Cardiac muscle cell (in vitro differentiated cells and primary cell): ENCODE results near the gene IRF4. TPM values are rescaled to one million over a fixed set of nuclear protein-coding genes. Genes with fewer than 3 reads are reported as not detected.

Experiments used
- DNase-seq, 2 donors: peaks; one replicate each; pipeline versions ENCODE4 v3.0.0 to v3.0.0-alpha.2; 2010 to 2017; ENCODE audit warnings: low read depth in 1 of 2, low spot score in 1 of 2
- H3K27ac ChIP-seq: fragments of 200-600 bp; sonication (generic); 2 replicates; pipeline ENCODE4 v1.5.1; 2016
- H3K27me3 ChIP-seq: fragments of 200-600 bp; sonication (generic); 2 replicates; pipeline ENCODE4 v1.6.0; 2016; ENCODE audit warnings: control low read depth
- H3K36me3 ChIP-seq: fragments of 200-600 bp; sonication (generic); 2 replicates; pipeline ENCODE4 v1.5.1; 2016; ENCODE audit warnings: control low read depth
- H3K4me1 ChIP-seq: fragments of 200-600 bp; sonication (generic); 2 replicates; pipeline ENCODE4 v1.8.1; 2017; ENCODE audit warnings: low read depth, mild to moderate bottlenecking, mixed run types
- H3K4me3 ChIP-seq: fragments of 200-600 bp; sonication (generic); 2 replicates; pipeline ENCODE4 v1.5.1; 2016; ENCODE audit warnings: mild to moderate bottlenecking
- H3K9me3 ChIP-seq: fragments of 200-600 bp; sonication (generic); 2 replicates; pipeline ENCODE4 v1.5.1; 2017; ENCODE audit warnings: low read depth, mild to moderate bottlenecking, control low read depth
- polyA plus RNA-seq: library from polyadenylated mRNA; unstranded; fragments of >200 nt; fragmentation: Nextera tagmentation; extraction: Ambion mirVana; gene quantifications from 2 replicates; pipeline ENCODE4 v1.2.1, GENCODE V29; 2016
- total RNA-seq: library from RNA; depleted of rRNA; stranded (reverse); fragments of >200 nt; gene quantifications from 2 replicates; pipeline ENCODE4 v1.2.3, GENCODE V29; 2016
- TF ChIP-seq, protein P1 (sequence below): IDR thresholded peaks from 2 replicates; pipeline ENCODE4 v1.5.1; 2012; ENCODE audit warnings: low read depth, mild to moderate bottlenecking, low read length

The IRF4 gene
- total and polyA plus RNA-seq, 2 experiments from 2014 or later: not detected

DNA sequence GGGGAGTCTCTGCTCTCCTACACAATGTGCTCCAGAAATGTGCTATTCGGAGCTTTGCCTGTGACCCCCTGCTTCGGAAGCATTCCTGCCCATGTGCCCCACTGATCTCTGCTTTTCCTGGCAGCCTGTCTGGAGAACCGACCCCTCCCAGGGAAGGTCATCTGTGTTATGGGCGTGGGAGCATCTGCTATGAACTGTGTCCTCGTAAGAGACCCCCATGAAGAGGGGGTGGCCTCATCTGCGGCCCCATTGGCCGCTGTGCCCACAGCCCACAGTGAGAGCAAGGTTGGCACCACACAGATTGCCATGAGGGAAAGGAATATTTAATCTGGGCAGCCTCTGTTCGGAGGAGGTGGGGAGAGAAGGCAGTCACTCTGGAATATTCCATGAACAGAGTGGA is 32.7 kb upstream of the IRF4 start:
- no peaks in the 10 kb centered on the region for H3K36me3 ChIP-seq
- H3K27ac ChIP-seq: no peak overlapping the region
- TF ChIP-seq, protein P1, sequence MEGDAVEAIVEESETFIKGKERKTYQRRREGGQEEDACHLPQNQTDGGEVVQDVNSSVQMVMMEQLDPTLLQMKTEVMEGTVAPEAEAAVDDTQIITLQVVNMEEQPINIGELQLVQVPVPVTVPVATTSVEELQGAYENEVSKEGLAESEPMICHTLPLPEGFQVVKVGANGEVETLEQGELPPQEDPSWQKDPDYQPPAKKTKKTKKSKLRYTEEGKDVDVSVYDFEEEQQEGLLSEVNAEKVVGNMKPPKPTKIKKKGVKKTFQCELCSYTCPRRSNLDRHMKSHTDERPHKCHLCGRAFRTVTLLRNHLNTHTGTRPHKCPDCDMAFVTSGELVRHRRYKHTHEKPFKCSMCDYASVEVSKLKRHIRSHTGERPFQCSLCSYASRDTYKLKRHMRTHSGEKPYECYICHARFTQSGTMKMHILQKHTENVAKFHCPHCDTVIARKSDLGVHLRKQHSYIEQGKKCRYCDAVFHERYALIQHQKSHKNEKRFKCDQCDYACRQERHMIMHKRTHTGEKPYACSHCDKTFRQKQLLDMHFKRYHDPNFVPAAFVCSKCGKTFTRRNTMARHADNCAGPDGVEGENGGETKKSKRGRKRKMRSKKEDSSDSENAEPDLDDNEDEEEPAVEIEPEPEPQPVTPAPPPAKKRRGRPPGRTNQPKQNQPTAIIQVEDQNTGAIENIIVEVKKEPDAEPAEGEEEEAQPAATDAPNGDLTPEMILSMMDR: no peak
- H3K9me3 ChIP-seq: peaks cover 3% of the 10 kb centered on the region
- no peaks in the 10 kb centered on the region for H3K4me1 ChIP-seq
- DNase-seq: no peak
- H3K4me3 ChIP-seq: no peak overlapping the region
- no peaks in the 10 kb centered on the region for H3K27me3 ChIP-seq

- Histone ChIP-seq H3K9me3 (peaks cover 3% of the 10 kb centered on the region), H3K4me3 (no peak overlapping the region)
- no peak for DNase-seq
Measured at GRCh38 chr6:359261-360035, 32.1 kb upstream of the IRF4 start.

GRCh38 chr6:360349-360748 is 31.2 kb upstream of the IRF4 start:
- Histone ChIP-seq H3K27ac (no peak overlapping the region), H3K27me3 (no peaks in the 10 kb centered on the region), H3K36me3 (no peaks in the 10 kb centered on the region), H3K4me1 (no peaks in the 10 kb centered on the region), H3K9me3 (peaks cover 3% of the 10 kb centered on the region), H3K4me3 (no peak overlapping the region)
- TF ChIP-seq, protein P1: no peak
- no peak for DNase-seq

More at GRCh38 chr6:359261-360035, 32.1 kb upstream of the IRF4 start:
- H3K4me1 ChIP-seq: no peaks in the 10 kb centered on the region
- H3K36me3 ChIP-seq: no peaks in the 10 kb centered on the region
- TF ChIP-seq, protein P1: no peak
- no peaks in the 10 kb centered on the region for H3K27me3 ChIP-seq
- no peak overlapping the region for H3K27ac ChIP-seq

DNA sequence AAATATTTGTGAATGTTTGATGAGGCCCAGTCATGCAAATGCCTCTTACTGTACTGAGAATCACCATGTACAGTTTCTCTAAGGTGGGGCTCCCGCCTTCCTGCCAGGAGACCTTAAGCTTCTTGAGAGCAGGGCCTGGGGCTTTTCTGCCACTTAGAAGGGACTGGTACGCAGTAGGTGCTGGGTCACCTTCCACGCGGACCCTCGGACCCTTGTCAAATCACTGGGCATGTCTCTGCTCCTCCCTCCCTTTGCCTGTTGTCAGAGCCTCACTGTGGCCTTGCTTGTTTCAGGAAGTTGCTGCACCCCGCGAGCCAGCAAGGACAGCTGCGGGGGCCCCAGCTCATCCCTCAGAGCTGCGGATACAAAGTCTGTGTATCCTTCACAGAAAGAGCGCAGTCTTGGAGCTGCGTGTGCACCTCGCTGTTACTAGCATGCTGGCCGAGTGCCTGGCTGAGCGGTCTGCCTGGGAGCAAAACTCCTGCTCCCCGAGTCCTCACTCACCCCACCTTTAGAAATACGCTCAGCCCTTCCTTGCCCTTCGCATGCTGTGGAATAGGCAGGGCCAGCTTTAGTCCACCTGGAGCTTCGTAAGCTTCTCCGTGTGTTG is 30.7 kb upstream of the IRF4 start:
- no peak overlapping the region for H3K27ac ChIP-seq
- DNase-seq: no peak
- no peaks in the 10 kb centered on the region for H3K27me3 ChIP-seq
- TF ChIP-seq, protein P1: no peak
- no peaks in the 10 kb centered on the region for H3K4me1 ChIP-seq
- no peak overlapping the region for H3K4me3 ChIP-seq
- no peaks in the 10 kb centered on the region for H3K36me3 ChIP-seq
- peaks cover 3% of the 10 kb centered on the region for H3K9me3 ChIP-seq

GRCh38 chr6:361411-362132 is 30.0 kb upstream of the IRF4 start:
- no peak for DNase-seq

More at GRCh38 chr6:361411-362132, 30.0 kb upstream of the IRF4 start:
- Histone ChIP-seq H3K36me3 (no peaks in the 10 kb centered on the region), H3K9me3 (peaks cover 3% of the 10 kb centered on the region), H3K27ac (no peak overlapping the region), H3K4me3 (no peak overlapping the region), H3K4me1 (no peaks in the 10 kb centered on the region), H3K27me3 (no peaks in the 10 kb centered on the region)
- TF ChIP-seq, protein P1: no peak
